ENCODE results near the gene HS3ST4. TPM values are rescaled to one million over a fixed set of nuclear protein-coding genes. Genes with fewer than 3 reads are reported as not detected.

Gene HS3ST4
- total RNA-seq, 1 donor from 2014 or later: 3.6 TPM

DNA sequence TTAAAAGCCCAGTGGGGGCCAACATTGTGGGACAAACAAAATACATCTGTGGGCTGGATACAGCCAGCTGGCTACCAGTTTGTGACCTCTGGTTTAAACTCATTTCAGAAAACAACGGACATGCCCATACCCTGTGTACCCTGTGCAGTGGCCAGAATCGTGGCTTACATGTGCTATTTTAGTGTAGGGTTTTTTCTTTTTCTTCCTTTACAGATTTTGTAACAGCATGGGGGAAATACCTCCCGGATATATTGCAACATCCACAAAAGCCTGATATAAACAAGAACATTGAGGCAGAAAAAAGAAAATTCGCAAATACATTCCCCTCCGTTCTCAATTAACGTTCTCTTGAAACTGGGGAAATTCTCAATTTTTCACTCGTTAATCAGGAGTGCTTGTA is 7.3 kb downstream of the HS3ST4 start:
- H3K27ac Mint-ChIP-seq: no peak overlapping the region
- TF ChIP-seq, protein P1, sequence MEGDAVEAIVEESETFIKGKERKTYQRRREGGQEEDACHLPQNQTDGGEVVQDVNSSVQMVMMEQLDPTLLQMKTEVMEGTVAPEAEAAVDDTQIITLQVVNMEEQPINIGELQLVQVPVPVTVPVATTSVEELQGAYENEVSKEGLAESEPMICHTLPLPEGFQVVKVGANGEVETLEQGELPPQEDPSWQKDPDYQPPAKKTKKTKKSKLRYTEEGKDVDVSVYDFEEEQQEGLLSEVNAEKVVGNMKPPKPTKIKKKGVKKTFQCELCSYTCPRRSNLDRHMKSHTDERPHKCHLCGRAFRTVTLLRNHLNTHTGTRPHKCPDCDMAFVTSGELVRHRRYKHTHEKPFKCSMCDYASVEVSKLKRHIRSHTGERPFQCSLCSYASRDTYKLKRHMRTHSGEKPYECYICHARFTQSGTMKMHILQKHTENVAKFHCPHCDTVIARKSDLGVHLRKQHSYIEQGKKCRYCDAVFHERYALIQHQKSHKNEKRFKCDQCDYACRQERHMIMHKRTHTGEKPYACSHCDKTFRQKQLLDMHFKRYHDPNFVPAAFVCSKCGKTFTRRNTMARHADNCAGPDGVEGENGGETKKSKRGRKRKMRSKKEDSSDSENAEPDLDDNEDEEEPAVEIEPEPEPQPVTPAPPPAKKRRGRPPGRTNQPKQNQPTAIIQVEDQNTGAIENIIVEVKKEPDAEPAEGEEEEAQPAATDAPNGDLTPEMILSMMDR (conservative IDR thresholded peaks at IDR 0.05): no peak
- no peaks in the 10 kb centered on the region for H3K36me3 Mint-ChIP-seq
- H3K27me3 Mint-ChIP-seq: peaks cover 71% of the 10 kb centered on the region
- no peak for DNase-seq (ENCODE audit: extremely low spot score, unreplicated experiment)
- H3K9me3 Mint-ChIP-seq: no peaks in the 10 kb centered on the region
- H3K4me1 Mint-ChIP-seq (ENCODE audit: unreplicated experiment): peaks cover under 1% of the 10 kb centered on the region
- no peak overlapping the region for H3K4me3 Mint-ChIP-seq

DNA sequence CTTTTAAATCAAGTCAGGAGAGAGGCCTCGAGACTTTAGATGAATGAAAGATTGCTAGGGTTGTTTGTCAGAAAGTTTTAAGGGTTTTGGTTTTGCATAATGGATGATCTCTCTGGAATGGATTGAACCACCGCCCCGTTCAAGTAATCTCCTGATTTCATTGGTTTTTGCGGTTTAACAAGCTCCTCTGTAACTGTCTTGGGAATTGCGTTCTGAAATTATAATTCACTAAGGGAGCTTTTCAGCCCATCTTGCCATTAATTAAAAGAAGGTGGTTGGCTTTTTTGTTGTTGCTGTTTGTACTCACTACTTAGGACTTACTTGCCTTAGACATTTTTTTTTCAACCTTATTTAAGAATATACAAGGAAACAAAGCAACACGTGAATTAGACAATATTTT is 8.8 kb downstream of the HS3ST4 start:
- TF ChIP-seq, protein P1 (conservative IDR thresholded peaks at IDR 0.05): no peak
- Mint-ChIP-seq H3K4me3 (no peak overlapping the region), H3K27me3 (peaks cover 56% of the 10 kb centered on the region), H3K4me1 (ENCODE audit: unreplicated experiment) (no peaks in the 10 kb centered on the region), H3K27ac (no peak overlapping the region), H3K36me3 (no peaks in the 10 kb centered on the region), H3K9me3 (no peaks in the 10 kb centered on the region)
- DNase-seq (ENCODE audit: extremely low spot score, unreplicated experiment): no peak

DNA sequence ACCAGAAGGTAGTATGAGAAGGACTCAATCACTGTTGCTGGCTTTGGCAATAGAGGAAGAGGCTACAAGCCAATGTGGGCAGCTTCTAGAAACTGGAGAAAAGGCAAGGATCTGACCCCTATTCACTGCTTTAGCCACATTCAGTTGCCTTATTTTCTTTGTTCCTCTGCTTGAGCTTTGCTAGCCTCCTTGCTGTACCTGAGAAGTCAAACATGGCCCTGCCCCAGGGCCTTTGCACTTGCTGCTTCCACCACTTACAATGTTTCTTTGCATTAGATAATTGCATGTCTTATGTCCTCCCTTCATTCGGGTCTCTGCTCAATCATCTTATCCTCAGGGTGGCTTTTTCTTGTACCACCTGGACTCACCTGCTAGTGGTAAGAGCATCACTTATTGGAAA is 15.8 kb downstream of the HS3ST4 start:
- no peaks in the 10 kb centered on the region for H3K36me3 Mint-ChIP-seq
- TF ChIP-seq, protein P1 (conservative IDR thresholded peaks at IDR 0.05): no peak
- H3K27me3 Mint-ChIP-seq: peaks cover 10% of the 10 kb centered on the region
- no peaks in the 10 kb centered on the region for H3K9me3 Mint-ChIP-seq
- no peak overlapping the region for H3K4me3 Mint-ChIP-seq
- H3K27ac Mint-ChIP-seq: no peak overlapping the region
- peaks cover 5% of the 10 kb centered on the region for H3K4me1 Mint-ChIP-seq (ENCODE audit: unreplicated experiment)
- no peak for DNase-seq (ENCODE audit: extremely low spot score, unreplicated experiment)

DNA sequence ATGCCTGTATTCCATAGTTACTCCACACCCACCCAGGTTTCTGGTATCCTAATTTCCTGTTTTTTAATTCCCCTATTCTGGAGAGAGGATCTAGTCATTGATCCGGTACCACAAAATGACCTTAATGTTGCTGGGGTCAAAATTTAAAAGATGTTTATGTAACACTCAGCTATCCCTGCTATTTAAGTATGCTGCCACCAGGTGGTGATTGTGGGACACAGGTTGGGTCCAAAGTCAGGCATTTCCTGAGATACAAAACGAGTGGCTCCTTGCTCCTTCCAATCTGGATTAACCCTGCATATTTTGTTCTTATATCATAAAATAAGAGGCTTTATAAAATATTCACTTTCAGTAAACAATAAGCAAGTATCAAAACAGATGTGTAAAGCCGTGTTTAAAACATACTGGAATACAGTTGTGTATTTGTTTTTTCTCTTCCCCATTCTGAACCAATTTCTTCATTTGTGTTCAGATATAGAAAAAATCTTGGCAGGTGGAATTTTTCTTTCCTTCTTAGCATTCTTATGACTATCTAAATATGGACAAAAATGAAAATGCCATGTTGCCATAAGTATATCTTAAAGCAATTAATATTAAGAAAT is 16.3 kb downstream of the HS3ST4 start:
- DNase-seq (ENCODE audit: extremely low spot score, unreplicated experiment): no peak
- Mint-ChIP-seq H3K27ac (no peak overlapping the region), H3K4me3 (no peak overlapping the region), H3K27me3 (peaks cover 10% of the 10 kb centered on the region), H3K4me1 (ENCODE audit: unreplicated experiment) (peaks cover 5% of the 10 kb centered on the region), H3K9me3 (no peaks in the 10 kb centered on the region), H3K36me3 (no peaks in the 10 kb centered on the region)
- TF ChIP-seq, protein P1 (conservative IDR thresholded peaks at IDR 0.05): peak; percentile 76

DNA sequence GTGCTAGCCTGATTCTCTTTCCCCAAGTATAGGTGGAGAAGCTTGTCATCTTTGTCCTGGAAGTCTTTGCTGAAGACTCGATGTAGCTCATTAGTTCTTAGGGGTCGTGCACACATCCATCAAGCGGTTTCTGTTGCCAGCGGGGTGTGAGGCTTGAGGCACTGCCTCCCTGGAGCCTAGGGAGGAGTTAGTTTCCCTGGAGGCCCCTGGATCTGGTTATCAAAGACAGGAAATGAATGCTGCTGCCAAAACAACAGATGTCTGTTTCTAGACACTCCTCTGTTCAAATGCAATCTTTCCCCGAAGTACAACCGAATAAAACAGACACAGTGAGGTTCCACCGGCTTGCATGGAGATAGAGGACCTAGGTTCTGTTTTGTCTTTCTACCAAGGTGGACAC is 17.5 kb downstream of the HS3ST4 start:
- H3K36me3 Mint-ChIP-seq: no peaks in the 10 kb centered on the region
- H3K4me1 Mint-ChIP-seq (ENCODE audit: unreplicated experiment): peaks cover 5% of the 10 kb centered on the region
- H3K4me3 Mint-ChIP-seq: no peak overlapping the region
- TF ChIP-seq, protein P1 (conservative IDR thresholded peaks at IDR 0.05): no peak
- H3K9me3 Mint-ChIP-seq: no peaks in the 10 kb centered on the region
- peaks cover 10% of the 10 kb centered on the region for H3K27me3 Mint-ChIP-seq
- DNase-seq (ENCODE audit: extremely low spot score, unreplicated experiment): no peak
- no peak overlapping the region for H3K27ac Mint-ChIP-seq

Measured in type B pancreatic cell (in vitro differentiated cells).